Hepatocyte (in vitro differentiated cells): ENCODE data around the gene DZANK1. TPM values are rescaled to one million over a fixed set of nuclear protein-coding genes. Genes with fewer than 3 reads are reported as not detected.
"Not testable (repeated sequence)": the region's sequence is repeated elsewhere in the genome, so short reads cannot be mapped to it uniquely, and the experiment has no call there.

ENCODE experiments used
- DNase-seq: peaks from one replicate; pipeline ENCODE4 v3.0.0-alpha.2; 2016; ENCODE audit warnings: low spot score
- H2AFZ ChIP-seq: fragments of 200-600 bp; sonication (generic); 2 replicates; pipeline ENCODE4 v1.6.0; 2016; ENCODE audit warnings: antibody characterized with exemption, mild to moderate bottlenecking
- H3K27ac ChIP-seq: fragments of 200-600 bp; sonication (generic); 2 replicates; pipeline ENCODE4 v1.5.1; 2016; ENCODE audit warnings: mild to moderate bottlenecking
- H3K27me3 ChIP-seq: fragments of 200-600 bp; sonication (generic); 2 replicates; pipeline ENCODE4 v1.6.1; 2016
- H3K36me3 ChIP-seq: fragments of 200-600 bp; sonication (generic); replicated peaks from 2 replicates; pipeline ENCODE4 v1.5.1; 2016; ENCODE audit warnings: low read depth; ENCODE audit not compliant: insufficient read depth
- H3K4me1 ChIP-seq: fragments of 200-600 bp; sonication (generic); 2 replicates; pipeline ENCODE4 v1.5.1; 2016; ENCODE audit warnings: mild to moderate bottlenecking, moderate library complexity; ENCODE audit not compliant: insufficient read depth
- H3K4me2 ChIP-seq: fragments of 200-600 bp; sonication (generic); 2 replicates; pipeline ENCODE4 v1.6.0; 2016
- H3K4me3 ChIP-seq: fragments of 200-600 bp; sonication (generic); 2 replicates; pipeline ENCODE4 v1.5.1; 2016; ENCODE audit warnings: mild to moderate bottlenecking
- H3K79me2 ChIP-seq: fragments of 200-600 bp; sonication (generic); 2 replicates; pipeline ENCODE4 v1.6.0; 2017; ENCODE audit warnings: mild to moderate bottlenecking
- H3K9me2 ChIP-seq: fragments of 200-600 bp; sonication (generic); replicated peaks from 2 replicates; pipeline ENCODE4 v1.6.0; 2017; ENCODE audit warnings: mild to moderate bottlenecking; ENCODE audit not compliant: insufficient read depth
- H3K9me3 ChIP-seq: fragments of 200-600 bp; sonication (generic); 2 replicates; pipeline ENCODE4 v1.5.1; 2016; ENCODE audit warnings: low read depth, mild to moderate bottlenecking
- H4K20me1 ChIP-seq: fragments of 200-600 bp; sonication (generic); 2 replicates; pipeline ENCODE4 v1.6.0; 2016; ENCODE audit warnings: mild to moderate bottlenecking; ENCODE audit not compliant: insufficient read depth, poor library complexity, severe bottlenecking
- CTCF ChIP-seq: fragments of 200-600 bp; sonication (generic); IDR thresholded peaks from 2 replicates; pipeline ENCODE4 v1.5.1; 2016; ENCODE audit warnings: antibody characterized with exemption, mild to moderate bottlenecking; ENCODE audit not compliant: poor library complexity
- EZH2 ChIP-seq: fragments of 200-600 bp; sonication (generic); IDR thresholded peaks from 2 replicates; pipeline ENCODE4 v1.6.1; 2016; ENCODE audit warnings: antibody characterized with exemption, mild to moderate bottlenecking, borderline replicate concordance
- EZH2phosphoT487 ChIP-seq: fragments of 200-600 bp; sonication (generic); IDR thresholded peaks from one replicate; pipeline ENCODE4 v1.6.1; 2018; ENCODE audit warnings: antibody characterized with exemption, mild to moderate bottlenecking, low read depth, moderate library complexity; ENCODE audit not compliant: unreplicated experiment, severe bottlenecking
- WGBS: methylation state at CpG from one replicate; pipeline ENCODE4 v1.1.6; 2016; ENCODE audit warnings: low lambda C conversion rate; ENCODE audit errors: missing lambda C conversion rate; 5-methylcytosine and 5-hydroxymethylcytosine counted together
- polyA plus RNA-seq: library from polyadenylated mRNA; unstranded; fragments of >200 nt; fragmentation: Nextera tagmentation; extraction: Ambion mirVana; gene quantifications from 2 replicates; pipeline ENCODE4 v1.2.1, GENCODE V29; 2016
- total RNA-seq: library from RNA; depleted of rRNA; stranded (reverse); fragments of >200 nt; gene quantifications from 2 replicates; pipeline ENCODE4 v1.2.3, GENCODE V29; 2014

Gene DZANK1
- total and polyA plus RNA-seq, 2 experiments from 2014 or later, result 1.8 to 2.0 TPM

GRCh38 chr20:18377896-18378481 is 88.8 kb downstream of the DZANK1 start:
- no peaks in the 10 kb centered on the region for H3K36me3 ChIP-seq
- no peak overlapping the region for H3K4me3 ChIP-seq
- H3K4me2 ChIP-seq, result no peak overlapping the region
- no peak for TF ChIP-seq CTCF
- TF ChIP-seq EZH2phosphoT487, result no peak
- TF ChIP-seq EZH2, result no peak
- H3K27ac ChIP-seq, result no peak overlapping the region
- WGBS, result 80% methylated on average over 8 of the region's 8 CpGs
- H2AFZ ChIP-seq, result no peak overlapping the region
- H3K27me3 ChIP-seq, result no peaks in the 10 kb centered on the region
- H3K9me3 ChIP-seq, result no peaks in the 10 kb centered on the region
- H3K79me2 ChIP-seq, result no peaks in the 10 kb centered on the region
- no peaks in the 10 kb centered on the region for H3K9me2 ChIP-seq
- no peaks in the 10 kb centered on the region for H4K20me1 ChIP-seq
- H3K4me1 ChIP-seq, result no peaks in the 10 kb centered on the region
- no peak for DNase-seq

DNA sequence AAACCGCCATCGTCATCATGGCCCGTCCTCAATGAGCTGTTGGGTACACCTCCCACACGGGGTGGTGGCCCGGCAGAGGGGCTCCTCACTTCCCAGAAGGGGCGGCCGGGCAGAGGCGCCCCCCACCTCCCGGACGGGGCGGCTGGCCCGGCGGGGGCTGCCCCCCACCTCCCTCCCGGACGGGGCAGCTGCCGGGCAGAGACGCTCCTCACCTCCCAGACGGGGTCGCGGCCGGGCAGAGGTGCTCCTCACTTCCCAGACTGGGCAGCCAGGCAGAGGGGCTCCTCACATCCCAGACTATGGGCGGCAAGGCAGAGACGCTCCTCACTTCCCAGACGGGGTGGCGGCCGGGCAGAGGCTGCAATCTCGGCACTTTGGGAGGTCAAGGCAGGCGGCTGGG is 91.3 kb downstream of the DZANK1 start:
- H3K4me2 ChIP-seq, H4K20me1 ChIP-seq, DNase-seq, H3K36me3 ChIP-seq, H3K4me1 ChIP-seq, H3K79me2 ChIP-seq, H3K4me3 ChIP-seq, H2AFZ ChIP-seq, H3K9me2 ChIP-seq, H3K27me3 ChIP-seq, H3K27ac ChIP-seq, H3K9me3 ChIP-seq: not testable (repeated sequence)
- WGBS, result 97% methylated on average over 15 of the region's 28 CpGs

- H3K4me3 ChIP-seq, result no peak overlapping the region
- no peak for DNase-seq
- no peaks in the 10 kb centered on the region for H3K36me3 ChIP-seq
- TF ChIP-seq EZH2 (no peak), EZH2phosphoT487 (no peak), CTCF (no peak)
- no peak overlapping the region for H2AFZ ChIP-seq
- no peaks in the 10 kb centered on the region for H4K20me1 ChIP-seq
- H3K27me3 ChIP-seq, result no peaks in the 10 kb centered on the region
- no peaks in the 10 kb centered on the region for H3K9me3 ChIP-seq
- H3K79me2 ChIP-seq, result no peaks in the 10 kb centered on the region
- H3K4me1 ChIP-seq, result no peaks in the 10 kb centered on the region
- no peak overlapping the region for H3K27ac ChIP-seq
- no peaks in the 10 kb centered on the region for H3K9me2 ChIP-seq
- no peak overlapping the region for H3K4me2 ChIP-seq
- 61% methylated on average over 1 of the region's 1 CpG for WGBS
Observed at GRCh38 chr20:18372296-18372695, 94.5 kb downstream of the DZANK1 start.

GRCh38 chr20:18364768-18365167 is 102.1 kb downstream of the DZANK1 start:
- Histone ChIP-seq H3K79me2 (no peaks in the 10 kb centered on the region), H3K4me3 (no peak overlapping the region), H3K9me2 (no peaks in the 10 kb centered on the region), H2AFZ (no peak overlapping the region), H3K9me3 (no peaks in the 10 kb centered on the region), H3K36me3 (no peaks in the 10 kb centered on the region), H3K27me3 (no peaks in the 10 kb centered on the region), H3K4me1 (no peaks in the 10 kb centered on the region), H4K20me1 (no peaks in the 10 kb centered on the region), H3K27ac (no peak overlapping the region), H3K4me2 (no peak overlapping the region)
- TF ChIP-seq CTCF, result no peak
- no peak for TF ChIP-seq EZH2phosphoT487
- TF ChIP-seq EZH2, result no peak
- 84% methylated on average over 2 of the region's 2 CpGs for WGBS
- no peak for DNase-seq
